B cell (primary cell): ENCODE data around the gene ST6GALNAC3. TPM values are rescaled to one million over a fixed set of nuclear protein-coding genes. Genes with fewer than 3 reads are reported as not detected.

Source experiments
- ATAC-seq: fragments of 200-7000 bp; cut with Tn5 transposase; one replicate; pipeline ENCODE4 v1.10.0; 2021; ENCODE audit warnings: low read depth, mild to moderate bottlenecking, moderate number of reproducible peaks, moderate library complexity
- CTCF ChIA-PET: fragments of 350-600 bp; sonication (Branson Sonifier 250); formaldehyde crosslinking; loops from one replicate; lab custom pipeline; 2021; ENCODE audit warnings: antibody characterized with exemption, inconsistent platforms; lab: Charles Lee
- POLR2A ChIA-PET: fragments of 350-600 bp; sonication (Branson Sonifier 250); formaldehyde crosslinking; loops from one replicate; lab custom pipeline; 2021; ENCODE audit warnings: antibody characterized with exemption; lab: Charles Lee
- DNase-seq: peaks from one replicate; pipeline ENCODE4 v3.0.0; 2013
- H2AFZ ChIP-seq: 2 replicates; pipeline ENCODE4 v1.6.1; 2012; ENCODE audit warnings: mild to moderate bottlenecking, low read depth, low read length; ENCODE audit not compliant: insufficient read depth, poor library complexity, severe bottlenecking
- H3K27ac ChIP-seq, 2 donors: 1 replicate in 1 of 2; 2 replicates in 1 of 2; pipeline ENCODE4 v1.5.1; 2012 to 2013; ENCODE audit warnings: low read length in 2 of 2, mild to moderate bottlenecking in 2 of 2, moderate library complexity in 1 of 2
- H3K27me3 ChIP-seq, 4 experiments: fragments of 200-600 bp in 1 of 4; sonication (generic) in 1 of 4; replicated peaks in 1 of 4; 1 replicate in 2 of 4; 2 replicates in 2 of 4; pipeline versions ENCODE4 v1.6.1 to v1.7.0; 2013 to 2016; ENCODE audit warnings: low read length in 3 of 4, mild to moderate bottlenecking in 2 of 4, mixed read lengths in 1 of 4, moderate library complexity in 1 of 4; ENCODE audit not compliant: insufficient read depth in 4 of 4, control insufficient read depth in 3 of 4; ENCODE audit errors: control extremely low read depth in 1 of 4
- H3K36me3 ChIP-seq, 2 experiments: replicated peaks in 1 of 2; 1 replicate in 1 of 2; 2 replicates in 1 of 2; pipeline versions ENCODE4 v1.6.1 to v1.7.1; 2013; ENCODE audit warnings: low read length in 1 of 2; ENCODE audit not compliant: insufficient read depth in 2 of 2, control insufficient read depth in 1 of 2; ENCODE audit errors: control extremely low read depth in 1 of 2, extremely low read depth in 1 of 2
- H3K4me1 ChIP-seq, 2 donors: fragments of 200-600 bp in 1 of 2; sonication (generic) in 1 of 2; 1 replicate in 1 of 2; 2 replicates in 1 of 2; pipeline versions ENCODE4 v1.5.1 to v1.6.1; 2013 to 2017; ENCODE audit warnings: low read length in 2 of 2; ENCODE audit not compliant: control insufficient read depth in 2 of 2, insufficient read depth in 2 of 2
- H3K4me2 ChIP-seq: replicated peaks from 2 replicates; pipeline ENCODE3; 2012; ENCODE audit warnings: mild to moderate bottlenecking, low read depth, low read length; ENCODE audit not compliant: poor library complexity, severe bottlenecking
- H3K4me3 ChIP-seq, 5 experiments: fragments of 200-600 bp in 1 of 5; sonication (generic) in 1 of 5; 1 replicate in 3 of 5; 2 replicates in 2 of 5; pipeline versions ENCODE4 v1.5.1 to v1.7.0; 2011 to 2016; ENCODE audit warnings: low read length in 4 of 5, mild to moderate bottlenecking in 4 of 5, low read depth in 2 of 5, control low read depth in 1 of 5, moderate library complexity in 1 of 5; ENCODE audit not compliant: insufficient read depth in 1 of 5; ENCODE audit errors: control extremely low read depth in 1 of 5, extremely low read depth in 1 of 5
- H3K79me2 ChIP-seq: fragments of 200-600 bp; sonication (generic); one replicate; pipeline ENCODE4 v1.6.0; 2016; ENCODE audit warnings: low read length; ENCODE audit not compliant: control insufficient read depth, insufficient read depth
- H3K9ac ChIP-seq: fragments of 200-600 bp; sonication (generic); 2 replicates; pipeline ENCODE4 v1.6.1; 2017; ENCODE audit warnings: mild to moderate bottlenecking, low read length, moderate library complexity
- H3K9me3 ChIP-seq, 3 donors: one replicate each; pipeline versions ENCODE4 v1.6.1 to v1.7.1; 2013; ENCODE audit warnings: low read length in 2 of 3; ENCODE audit not compliant: control insufficient read depth in 2 of 3, insufficient read depth in 1 of 3; ENCODE audit errors: control extremely low read depth in 1 of 3
- H4K20me1 ChIP-seq: 2 replicates; pipeline ENCODE4 v1.6.0; 2012; ENCODE audit warnings: mild to moderate bottlenecking, low read length; ENCODE audit not compliant: insufficient read depth, control insufficient read depth, poor library complexity, severe bottlenecking
- H3K27ac Mint-ChIP-seq: one replicate; pipeline ENCODE4 v1.8.0; 2021; ENCODE audit warnings: mixed read lengths
- H3K27me3 Mint-ChIP-seq: one replicate; pipeline ENCODE4 v1.8.0; 2021; ENCODE audit warnings: mixed read lengths
- H3K4me1 Mint-ChIP-seq: one replicate; pipeline ENCODE4 v1.8.0; 2021; ENCODE audit warnings: mixed read lengths
- H3K4me3 Mint-ChIP-seq: one replicate; pipeline ENCODE4 v1.8.0; 2021; ENCODE audit warnings: mixed read lengths
- H3K9me3 Mint-ChIP-seq: one replicate; pipeline ENCODE4 v1.8.0; 2022; ENCODE audit warnings: mixed read lengths; ENCODE audit not compliant: insufficient read depth
- EZH2 ChIP-seq: IDR thresholded peaks from 2 replicates; pipeline ENCODE4 v1.6.1; 2012; ENCODE audit warnings: borderline replicate concordance, low read depth, mild to moderate bottlenecking, moderate library complexity, low read length; ENCODE audit not compliant: insufficient read depth, poor library complexity, severe bottlenecking
- WGBS: methylation state at CpG from one replicate; pipeline ENCODE4 v1.1.5; 2013; ENCODE audit warnings: missing lambda C conversion rate; ENCODE audit not compliant: insufficient coverage; 5-methylcytosine and 5-hydroxymethylcytosine counted together
- intact Hi-C: fragments of 100-400 bp; cut with micrococcal nuclease; formaldehyde crosslinking; loops from one replicate; pipeline ENCODE4 v1.10.0; 2022
- polyA plus RNA-seq: library from polyadenylated mRNA; depleted of rRNA; stranded (reverse); fragments of >200 nt; gene quantifications from 2 replicates; pipeline ENCODE4 v1.2.3, GENCODE V29; 2012
- total RNA-seq, 2 donors: library from RNA; stranded (reverse); fragments of 120-200 nt in 1 of 2; gene quantifications; 1 replicate in 1 of 2; 2 replicates in 1 of 2; pipeline versions ENCODE4 v1.2.3 to v1.2.4, GENCODE V29; 2013 to 2022
- TF ChIP-seq, protein P1 (sequence below): fragments of 200-600 bp; IDR thresholded peaks from one replicate; pipeline ENCODE4 v1.8.0; 2022; ENCODE audit warnings: antibody characterized with exemption, mild to moderate bottlenecking

Gene ST6GALNAC3
- total and polyA plus RNA-seq, 2 donors (not counting 1 experiment from before 2014, with no cell fraction given) = 3.0 to 17.3 TPM

DNA sequence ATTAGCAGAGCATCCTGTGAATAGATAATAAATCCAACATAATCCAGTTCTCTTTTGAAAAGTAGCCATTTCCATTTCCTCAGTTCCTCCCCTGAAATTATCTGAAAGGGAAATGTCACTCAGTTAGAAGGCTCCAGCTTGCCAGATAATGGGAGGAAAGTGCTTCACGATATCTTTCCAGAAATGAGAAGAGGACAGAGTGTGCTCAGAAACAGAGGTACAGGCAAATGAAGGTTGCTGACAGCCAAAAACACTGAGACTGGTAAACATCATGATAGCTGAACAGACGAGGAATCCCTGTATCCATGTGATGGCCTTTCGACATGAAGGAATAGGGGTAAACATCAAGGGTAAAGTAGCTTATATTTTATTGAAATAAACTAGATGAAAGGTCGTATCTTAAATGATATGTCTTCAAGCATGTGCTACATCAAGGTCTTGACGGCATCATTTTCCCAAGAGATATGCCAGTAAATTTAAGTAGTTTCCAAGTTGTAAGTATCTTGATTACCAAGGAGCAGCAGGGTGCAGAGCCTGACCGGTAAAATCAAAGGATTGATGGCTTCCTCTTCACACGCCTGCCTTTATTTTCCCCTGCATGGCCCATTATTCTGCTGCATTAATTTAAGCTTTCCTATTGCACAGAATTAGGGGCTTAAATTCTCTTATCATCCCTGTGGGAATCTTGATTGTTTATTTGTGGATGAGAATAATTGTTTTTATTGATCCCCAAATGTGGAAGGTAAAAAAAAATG lies 548.4 kb downstream of the ST6GALNAC3 start:
- no peak overlapping the region for H3K27ac ChIP-seq
- POLR2A ChIA-PET = no interaction called here
- no peak overlapping the region for H3K4me3 ChIP-seq
- intact Hi-C loops = no loop called here
- no peaks in the 10 kb centered on the region for H3K27me3 Mint-ChIP-seq
- H3K27me3 ChIP-seq = no peaks in the 10 kb centered on the region
- H3K9me3 Mint-ChIP-seq = no peaks in the 10 kb centered on the region
- H3K9me3 ChIP-seq = no peaks in the 10 kb centered on the region
- no peak for TF ChIP-seq EZH2
- TF ChIP-seq, protein P1, sequence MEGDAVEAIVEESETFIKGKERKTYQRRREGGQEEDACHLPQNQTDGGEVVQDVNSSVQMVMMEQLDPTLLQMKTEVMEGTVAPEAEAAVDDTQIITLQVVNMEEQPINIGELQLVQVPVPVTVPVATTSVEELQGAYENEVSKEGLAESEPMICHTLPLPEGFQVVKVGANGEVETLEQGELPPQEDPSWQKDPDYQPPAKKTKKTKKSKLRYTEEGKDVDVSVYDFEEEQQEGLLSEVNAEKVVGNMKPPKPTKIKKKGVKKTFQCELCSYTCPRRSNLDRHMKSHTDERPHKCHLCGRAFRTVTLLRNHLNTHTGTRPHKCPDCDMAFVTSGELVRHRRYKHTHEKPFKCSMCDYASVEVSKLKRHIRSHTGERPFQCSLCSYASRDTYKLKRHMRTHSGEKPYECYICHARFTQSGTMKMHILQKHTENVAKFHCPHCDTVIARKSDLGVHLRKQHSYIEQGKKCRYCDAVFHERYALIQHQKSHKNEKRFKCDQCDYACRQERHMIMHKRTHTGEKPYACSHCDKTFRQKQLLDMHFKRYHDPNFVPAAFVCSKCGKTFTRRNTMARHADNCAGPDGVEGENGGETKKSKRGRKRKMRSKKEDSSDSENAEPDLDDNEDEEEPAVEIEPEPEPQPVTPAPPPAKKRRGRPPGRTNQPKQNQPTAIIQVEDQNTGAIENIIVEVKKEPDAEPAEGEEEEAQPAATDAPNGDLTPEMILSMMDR = no peak
- no peak overlapping the region for H2AFZ ChIP-seq
- DNase-seq = no peak
- 100% methylated on average over 2 of the region's 7 CpGs for WGBS
- no peak overlapping the region for H3K9ac ChIP-seq
- no peaks in the 10 kb centered on the region for H3K4me1 Mint-ChIP-seq
- no peak overlapping the region for H3K27ac Mint-ChIP-seq
- no peaks in the 10 kb centered on the region for H3K36me3 ChIP-seq
- H3K79me2 ChIP-seq = no peaks in the 10 kb centered on the region
- no peak overlapping the region for H3K4me2 ChIP-seq
- CTCF ChIA-PET = no interaction called here
- no peak for ATAC-seq
- no peaks in the 10 kb centered on the region for H4K20me1 ChIP-seq
- H3K4me3 Mint-ChIP-seq = no peak overlapping the region
- no peaks in the 10 kb centered on the region for H3K4me1 ChIP-seq

DNA sequence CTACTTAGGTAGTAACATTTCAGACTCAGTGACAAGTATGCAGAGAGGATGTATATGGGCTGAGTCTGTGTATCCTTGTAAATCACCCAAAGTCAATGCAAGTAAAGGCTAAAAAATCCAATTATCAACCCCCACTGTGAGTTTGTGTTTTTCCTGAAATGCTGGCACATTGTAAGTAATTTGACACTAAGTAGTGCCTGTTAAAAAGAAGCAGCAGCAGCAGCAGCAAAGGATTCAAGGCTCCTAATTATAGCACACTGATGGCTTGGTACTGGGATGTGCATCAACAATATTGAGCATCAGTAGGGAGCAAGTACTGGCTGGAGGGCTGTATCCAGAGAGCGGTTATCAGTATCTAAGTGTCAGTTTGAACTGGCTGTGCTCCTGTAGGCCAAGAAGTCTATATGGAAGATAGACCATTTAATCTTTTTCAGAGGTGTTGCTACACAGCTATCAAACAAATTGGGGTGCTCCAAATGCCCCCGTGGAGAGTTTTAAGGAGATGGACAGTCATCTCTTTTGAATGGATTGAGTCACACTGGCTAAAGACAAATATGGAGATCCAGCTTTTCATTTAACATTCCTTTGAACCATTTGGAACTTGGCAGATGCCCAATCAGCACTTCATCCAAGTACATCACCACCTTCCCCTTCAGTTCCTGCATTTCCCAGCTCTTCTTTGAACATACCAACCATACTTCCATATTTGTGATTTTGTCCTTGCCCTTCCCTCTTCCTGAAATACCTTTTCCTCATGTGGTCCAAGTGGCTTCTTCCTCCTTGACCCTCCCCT lies 551.5 kb downstream of the ST6GALNAC3 start:
- Mint-ChIP-seq H3K9me3 (no peaks in the 10 kb centered on the region), H3K27me3 (no peaks in the 10 kb centered on the region), H3K4me3 (no peak overlapping the region), H3K27ac (no peak overlapping the region), H3K4me1 (no peaks in the 10 kb centered on the region)
- Histone ChIP-seq H3K9ac (no peak overlapping the region), H3K27me3 (no peaks in the 10 kb centered on the region), H3K4me1 (no peaks in the 10 kb centered on the region), H3K36me3 (no peaks in the 10 kb centered on the region), H3K79me2 (no peaks in the 10 kb centered on the region), H2AFZ (no peak overlapping the region), H3K4me3 (no peak overlapping the region), H3K4me2 (no peak overlapping the region), H3K9me3 (no peaks in the 10 kb centered on the region), H4K20me1 (no peaks in the 10 kb centered on the region), H3K27ac (no peak overlapping the region)
- ChIA-PET CTCF (no interaction called here), POLR2A (no interaction called here)
- no peak for ATAC-seq
- DNase-seq = no peak
- WGBS = 83% methylated on average over 1 of the region's 2 CpGs
- TF ChIP-seq, protein P1 = no peak
- TF ChIP-seq EZH2 = no peak
- intact Hi-C loops = no loop called here
